A549 (cell line): ENCODE data around the gene ANKRD36C.
"Not testable (repeated sequence)": the region's sequence is repeated elsewhere in the genome, so short reads cannot be mapped to it uniquely, and the experiment has no call there.

Experiments used
- NFE2L2 ChIP-seq: fragments of 150-350 bp; conservative IDR thresholded peaks from 2 replicates; pipeline ENCODE4 v1.6.1; 2014; ENCODE audit warnings: low read length
- TF ChIP-seq, protein P1 (sequence below): fragments of >200 bp; sonication (Bioruptor Twin); formaldehyde crosslinking; IDR thresholded peaks from 3 replicates; pipeline ENCODE4 v1.5.1; 2016

DNA sequence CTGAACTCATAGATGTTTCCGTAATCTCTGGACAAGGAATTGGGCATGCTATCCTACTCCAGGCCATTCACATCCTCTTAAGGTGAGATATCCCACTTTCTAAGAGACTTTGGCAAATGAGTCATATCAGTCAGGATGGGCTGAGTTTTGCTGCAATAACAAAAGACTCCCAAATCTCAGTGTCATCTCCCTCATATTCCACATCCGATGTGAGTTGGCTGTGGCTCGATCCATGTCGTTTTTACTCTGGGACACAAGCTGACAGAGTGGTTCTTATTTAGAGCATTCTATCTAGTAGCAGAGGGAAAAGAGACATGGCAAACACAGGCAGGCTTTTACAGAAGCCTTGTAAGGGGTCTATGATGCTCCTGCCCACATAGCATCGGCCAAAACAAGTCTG is 14.6 kb upstream of the ANKRD36C start:
- not testable (repeated sequence) for TF ChIP-seq NFE2L2
- TF ChIP-seq, protein P1, sequence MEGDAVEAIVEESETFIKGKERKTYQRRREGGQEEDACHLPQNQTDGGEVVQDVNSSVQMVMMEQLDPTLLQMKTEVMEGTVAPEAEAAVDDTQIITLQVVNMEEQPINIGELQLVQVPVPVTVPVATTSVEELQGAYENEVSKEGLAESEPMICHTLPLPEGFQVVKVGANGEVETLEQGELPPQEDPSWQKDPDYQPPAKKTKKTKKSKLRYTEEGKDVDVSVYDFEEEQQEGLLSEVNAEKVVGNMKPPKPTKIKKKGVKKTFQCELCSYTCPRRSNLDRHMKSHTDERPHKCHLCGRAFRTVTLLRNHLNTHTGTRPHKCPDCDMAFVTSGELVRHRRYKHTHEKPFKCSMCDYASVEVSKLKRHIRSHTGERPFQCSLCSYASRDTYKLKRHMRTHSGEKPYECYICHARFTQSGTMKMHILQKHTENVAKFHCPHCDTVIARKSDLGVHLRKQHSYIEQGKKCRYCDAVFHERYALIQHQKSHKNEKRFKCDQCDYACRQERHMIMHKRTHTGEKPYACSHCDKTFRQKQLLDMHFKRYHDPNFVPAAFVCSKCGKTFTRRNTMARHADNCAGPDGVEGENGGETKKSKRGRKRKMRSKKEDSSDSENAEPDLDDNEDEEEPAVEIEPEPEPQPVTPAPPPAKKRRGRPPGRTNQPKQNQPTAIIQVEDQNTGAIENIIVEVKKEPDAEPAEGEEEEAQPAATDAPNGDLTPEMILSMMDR: not testable (repeated sequence)
